ENCODE results near the gene C1QB.

DNA sequence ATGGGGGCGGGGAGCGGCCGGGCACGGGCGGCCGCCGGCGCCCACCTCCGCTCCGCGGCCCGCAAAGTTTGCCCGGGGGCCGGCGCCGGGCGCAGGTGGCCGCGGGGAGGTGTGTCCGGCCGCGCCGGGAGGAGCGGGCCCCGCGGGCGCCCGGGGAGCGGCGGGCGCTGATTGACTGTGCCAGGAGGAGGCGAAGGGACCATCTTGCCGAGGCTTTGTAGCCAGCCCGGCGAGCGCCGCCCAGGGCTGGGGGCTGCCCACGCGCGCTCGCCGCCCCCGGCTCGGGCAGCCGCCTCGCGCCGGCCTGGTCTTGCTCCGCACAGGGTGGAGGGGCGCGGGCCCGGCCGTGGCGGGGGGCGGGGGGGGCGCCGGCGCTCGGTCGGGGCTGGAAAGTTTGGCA is 58.0 kb downstream of the C1QB start:
- TF ChIP-seq, protein P1, sequence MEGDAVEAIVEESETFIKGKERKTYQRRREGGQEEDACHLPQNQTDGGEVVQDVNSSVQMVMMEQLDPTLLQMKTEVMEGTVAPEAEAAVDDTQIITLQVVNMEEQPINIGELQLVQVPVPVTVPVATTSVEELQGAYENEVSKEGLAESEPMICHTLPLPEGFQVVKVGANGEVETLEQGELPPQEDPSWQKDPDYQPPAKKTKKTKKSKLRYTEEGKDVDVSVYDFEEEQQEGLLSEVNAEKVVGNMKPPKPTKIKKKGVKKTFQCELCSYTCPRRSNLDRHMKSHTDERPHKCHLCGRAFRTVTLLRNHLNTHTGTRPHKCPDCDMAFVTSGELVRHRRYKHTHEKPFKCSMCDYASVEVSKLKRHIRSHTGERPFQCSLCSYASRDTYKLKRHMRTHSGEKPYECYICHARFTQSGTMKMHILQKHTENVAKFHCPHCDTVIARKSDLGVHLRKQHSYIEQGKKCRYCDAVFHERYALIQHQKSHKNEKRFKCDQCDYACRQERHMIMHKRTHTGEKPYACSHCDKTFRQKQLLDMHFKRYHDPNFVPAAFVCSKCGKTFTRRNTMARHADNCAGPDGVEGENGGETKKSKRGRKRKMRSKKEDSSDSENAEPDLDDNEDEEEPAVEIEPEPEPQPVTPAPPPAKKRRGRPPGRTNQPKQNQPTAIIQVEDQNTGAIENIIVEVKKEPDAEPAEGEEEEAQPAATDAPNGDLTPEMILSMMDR (IDR thresholded peaks at IDR 0.05; ENCODE audit: control extremely low read depth in 1 of 3, insufficient read depth in 1 of 3, low read depth in 1 of 3, low read length in 3 of 3) = no peak
- TF ChIP-seq CBX8 (IDR thresholded peaks at IDR 0.05; ENCODE audit: borderline replicate concordance, low read depth, low read length) (no peak), RFX5 (IDR thresholded peaks at IDR 0.05; ENCODE audit: borderline replicate concordance, low read depth, low read length) (no peak)
- TF ChIP-seq, protein P2, sequence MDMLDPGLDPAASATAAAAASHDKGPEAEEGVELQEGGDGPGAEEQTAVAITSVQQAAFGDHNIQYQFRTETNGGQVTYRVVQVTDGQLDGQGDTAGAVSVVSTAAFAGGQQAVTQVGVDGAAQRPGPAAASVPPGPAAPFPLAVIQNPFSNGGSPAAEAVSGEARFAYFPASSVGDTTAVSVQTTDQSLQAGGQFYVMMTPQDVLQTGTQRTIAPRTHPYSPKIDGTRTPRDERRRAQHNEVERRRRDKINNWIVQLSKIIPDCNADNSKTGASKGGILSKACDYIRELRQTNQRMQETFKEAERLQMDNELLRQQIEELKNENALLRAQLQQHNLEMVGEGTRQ (IDR thresholded peaks at IDR 0.05; ENCODE audit: low read length) = no peak
